ENCODE results near the gene PLOD1.

PLOD1 gene

DNA sequence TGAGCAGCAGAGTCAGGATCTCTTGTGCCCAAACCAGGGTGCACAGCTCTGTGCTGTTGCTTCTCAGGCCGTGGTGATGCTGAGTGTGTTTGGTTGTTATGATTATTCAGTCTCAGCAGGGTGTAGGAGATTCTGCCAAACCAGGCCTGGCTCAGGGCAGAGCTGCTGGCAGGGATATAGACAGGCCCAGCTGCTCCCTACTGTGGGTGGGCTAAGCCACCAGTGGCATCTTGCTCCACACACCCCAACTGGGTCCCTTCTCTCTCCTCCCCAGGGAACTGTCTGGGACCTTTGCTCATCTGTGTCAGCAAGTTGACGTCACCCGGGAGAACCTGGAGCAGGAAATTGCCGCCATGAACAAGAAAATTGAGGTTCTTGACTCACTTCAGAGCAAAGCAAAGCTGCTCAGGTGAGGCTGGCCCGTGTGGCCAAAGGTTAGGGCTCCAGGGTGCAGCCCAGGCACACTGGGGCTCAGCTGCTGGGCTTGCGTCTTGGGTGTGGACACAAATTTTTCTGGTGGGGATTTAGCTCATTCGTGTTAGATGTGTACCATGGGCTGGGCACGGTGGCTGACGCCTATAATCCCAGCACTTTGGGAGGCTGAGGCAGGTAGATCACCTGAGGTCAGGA lies 74.9 kb downstream of the PLOD1 start:
- ATAC-seq (replicated peaks; ENCODE audit: extremely low read depth, poor library complexity, severe bottlenecking) (no peak), DNase-seq (ENCODE audit: low spot score in 2 of 2) (no peak)
- Mint-ChIP-seq H3K9me3 (no peaks in the 10 kb centered on the region), H3K27ac (ENCODE audit: low read depth) (no peak overlapping the region), H3K36me3 (ENCODE audit: insufficient read depth) (peaks cover 48% of the 10 kb centered on the region), H3K4me1 (peaks cover 5% of the 10 kb centered on the region), H3K27me3 (no peaks in the 10 kb centered on the region), H3K4me3 (no peak overlapping the region)

DNA sequence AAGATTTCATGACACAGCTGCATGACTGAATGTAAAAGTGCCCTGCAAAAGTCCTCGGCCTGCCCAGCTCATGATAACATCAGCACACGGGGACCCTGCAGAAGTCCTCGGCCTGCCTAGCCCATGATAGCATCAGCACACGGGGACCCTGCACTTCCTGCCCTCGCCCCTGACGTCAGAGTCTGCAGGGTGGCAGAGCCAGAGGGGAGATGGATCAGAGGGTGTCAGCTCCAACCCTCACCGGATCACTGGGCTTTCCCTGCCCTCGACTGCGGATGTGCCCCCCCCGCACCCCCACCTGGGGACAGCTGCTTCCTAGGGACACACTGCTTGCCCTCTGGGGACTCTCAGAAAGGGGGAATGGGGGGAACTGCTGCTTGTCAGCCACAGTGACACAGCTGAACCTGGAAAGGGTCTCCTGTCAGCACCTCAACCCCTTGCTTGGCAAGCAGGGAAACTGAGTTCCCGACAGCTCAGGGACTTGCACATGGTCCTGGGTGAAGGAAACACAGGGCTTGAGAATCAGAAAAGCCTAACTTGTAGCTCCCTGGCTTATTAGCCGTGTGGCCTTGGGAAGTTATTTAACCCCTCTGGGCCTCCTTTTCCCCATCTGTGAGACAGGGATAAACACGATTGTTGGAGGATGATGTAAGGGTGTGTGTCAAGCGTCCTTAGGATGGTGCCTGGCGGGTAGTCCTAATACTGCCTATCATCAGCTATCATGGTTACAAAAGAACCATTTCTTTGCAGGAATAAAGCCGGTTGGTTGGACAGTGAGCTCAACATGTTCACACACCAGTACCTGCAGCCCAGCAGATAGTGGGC lies 76.4 kb downstream of the PLOD1 start:
- Mint-ChIP-seq H3K27ac (ENCODE audit: low read depth) (no peak overlapping the region), H3K9me3 (no peaks in the 10 kb centered on the region), H3K36me3 (ENCODE audit: insufficient read depth) (peaks cover 38% of the 10 kb centered on the region), H3K27me3 (no peaks in the 10 kb centered on the region), H3K4me1 (peaks cover 5% of the 10 kb centered on the region), H3K4me3 (no peak overlapping the region)
- DNase-seq (ENCODE audit: low spot score in 2 of 2) (no peak), ATAC-seq (replicated peaks; ENCODE audit: extremely low read depth, poor library complexity, severe bottlenecking) (no peak)

DNA sequence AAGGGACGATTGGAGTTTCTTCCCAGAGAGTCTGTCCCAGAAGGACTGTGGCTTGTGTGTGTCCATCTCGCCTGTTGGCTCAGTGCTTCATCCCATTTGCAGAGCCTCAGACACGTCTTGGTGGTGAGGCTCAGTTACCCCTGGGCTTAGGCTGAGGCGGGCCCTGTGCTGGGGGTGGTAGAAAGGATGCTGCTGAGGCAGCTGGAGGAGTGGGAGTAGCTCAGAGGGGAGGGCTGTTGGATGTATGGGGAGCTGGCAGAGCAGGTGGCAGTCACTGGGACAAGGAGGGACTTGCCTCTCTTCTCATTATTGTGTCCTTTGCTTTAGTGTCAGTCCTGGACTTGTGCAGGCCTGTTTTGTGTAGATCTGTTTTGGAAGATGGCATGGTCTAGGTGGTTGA lies 77.5 kb downstream of the PLOD1 start:
- ATAC-seq (replicated peaks; ENCODE audit: extremely low read depth, poor library complexity, severe bottlenecking) (no peak), DNase-seq (ENCODE audit: low spot score in 2 of 2) (no peak)
- Mint-ChIP-seq H3K36me3 (ENCODE audit: insufficient read depth) (peaks cover 28% of the 10 kb centered on the region), H3K27ac (ENCODE audit: low read depth) (peak overlapping the region; percentile 68), H3K9me3 (no peaks in the 10 kb centered on the region), H3K4me1 (peaks cover 5% of the 10 kb centered on the region), H3K4me3 (no peak overlapping the region), H3K27me3 (no peaks in the 10 kb centered on the region)

DNA sequence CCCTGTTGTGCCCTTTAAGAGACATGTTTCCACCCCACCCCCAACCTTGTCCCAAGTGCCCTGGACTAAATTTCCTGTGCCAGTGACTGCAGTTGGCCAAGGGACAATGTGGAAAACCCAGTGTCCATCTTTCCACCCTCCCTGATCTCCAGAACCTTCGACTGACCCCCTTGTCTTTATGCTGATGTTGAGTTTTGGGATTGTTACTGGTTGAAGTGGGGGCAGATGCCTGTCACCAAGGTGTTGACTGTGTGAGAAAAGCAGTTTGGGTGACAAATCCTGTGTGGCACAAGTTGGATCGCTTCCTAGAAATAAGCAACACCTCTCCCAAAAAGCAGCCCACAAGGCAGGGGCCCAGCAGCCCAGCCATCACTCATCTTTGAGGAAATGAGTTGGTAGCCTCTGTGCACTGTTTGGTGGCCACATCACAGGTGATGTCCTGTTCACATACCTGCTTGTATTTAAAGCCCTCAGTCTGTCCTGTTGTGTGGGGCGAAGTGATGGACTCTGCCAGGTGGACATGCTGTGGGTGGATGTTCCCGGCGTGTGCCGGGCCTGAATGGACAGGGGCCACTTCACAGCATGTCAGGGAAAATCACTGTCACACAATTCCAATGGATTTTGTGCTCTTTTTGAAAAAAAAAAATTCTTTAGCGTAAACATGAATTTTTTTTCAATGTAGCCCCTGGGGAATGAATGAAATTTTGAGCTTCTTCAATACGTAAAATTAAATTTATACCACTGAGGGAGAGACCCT lies 78.2 kb downstream of the PLOD1 start:
- Mint-ChIP-seq H3K36me3 (ENCODE audit: insufficient read depth) (peaks cover 23% of the 10 kb centered on the region), H3K27ac (ENCODE audit: low read depth) (no peak overlapping the region), H3K4me3 (no peak overlapping the region)

DNA sequence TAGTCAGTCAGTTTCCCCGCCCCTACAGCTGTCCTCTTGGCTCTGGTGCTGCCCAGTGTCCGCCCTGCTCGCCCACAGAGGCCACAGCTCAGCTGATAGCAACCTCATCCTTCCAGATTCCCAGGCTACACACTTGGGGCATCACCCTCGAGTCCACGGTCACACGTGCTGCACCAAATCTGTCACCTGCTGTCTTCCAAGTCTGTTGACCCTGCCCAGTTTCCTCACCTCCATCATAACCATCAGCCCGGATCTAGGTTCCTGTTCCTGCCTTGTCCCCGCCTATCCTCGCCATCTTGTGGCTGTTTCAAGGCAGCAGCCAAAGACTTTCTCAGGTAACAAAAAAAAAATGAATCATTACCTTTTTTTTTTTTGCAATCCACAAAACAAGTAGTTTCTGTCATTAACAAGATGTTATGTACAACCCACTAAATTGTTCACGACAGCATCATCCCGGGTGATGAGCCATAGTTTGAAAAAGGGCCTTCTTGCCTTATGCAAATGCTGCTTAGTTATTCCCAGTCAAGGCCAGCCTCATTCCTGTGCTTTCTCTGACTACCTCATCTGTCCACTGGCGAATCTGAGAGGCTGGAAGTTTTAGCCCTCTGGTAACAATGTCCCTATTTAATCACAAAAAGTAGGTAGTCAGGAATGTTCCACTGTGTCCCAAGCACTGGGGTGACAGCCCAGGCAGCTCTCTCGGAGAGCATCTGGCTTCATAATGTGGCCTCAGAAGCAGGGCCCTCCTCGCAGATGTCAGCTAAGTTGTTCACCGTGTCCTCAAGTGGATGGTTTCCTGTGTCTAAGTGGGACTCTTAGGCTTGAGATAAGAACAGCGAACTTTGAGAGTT lies 79.8 kb downstream of the PLOD1 start:
- DNase-seq (ENCODE audit: low spot score in 2 of 2) (no peak), ATAC-seq (replicated peaks; ENCODE audit: extremely low read depth, poor library complexity, severe bottlenecking) (no peak)
- no peaks in the 10 kb centered on the region for H3K27me3 Mint-ChIP-seq
- peaks cover 21% of the 10 kb centered on the region for H3K36me3 Mint-ChIP-seq (ENCODE audit: insufficient read depth)
- H3K9me3 Mint-ChIP-seq = no peaks in the 10 kb centered on the region
- H3K4me3 Mint-ChIP-seq = no peak overlapping the region
- H3K27ac Mint-ChIP-seq (ENCODE audit: low read depth) = no peak overlapping the region
- H3K4me1 Mint-ChIP-seq = peaks cover 5% of the 10 kb centered on the region

More for the DNA sequence above, 78.2 kb downstream of the PLOD1 start:
- H3K27me3 Mint-ChIP-seq = no peaks in the 10 kb centered on the region
- H3K9me3 Mint-ChIP-seq = no peaks in the 10 kb centered on the region
- peaks cover 5% of the 10 kb centered on the region for H3K4me1 Mint-ChIP-seq
- DNase-seq (ENCODE audit: low spot score in 2 of 2) (no peak), ATAC-seq (replicated peaks; ENCODE audit: extremely low read depth, poor library complexity, severe bottlenecking) (no peak)

DNA sequence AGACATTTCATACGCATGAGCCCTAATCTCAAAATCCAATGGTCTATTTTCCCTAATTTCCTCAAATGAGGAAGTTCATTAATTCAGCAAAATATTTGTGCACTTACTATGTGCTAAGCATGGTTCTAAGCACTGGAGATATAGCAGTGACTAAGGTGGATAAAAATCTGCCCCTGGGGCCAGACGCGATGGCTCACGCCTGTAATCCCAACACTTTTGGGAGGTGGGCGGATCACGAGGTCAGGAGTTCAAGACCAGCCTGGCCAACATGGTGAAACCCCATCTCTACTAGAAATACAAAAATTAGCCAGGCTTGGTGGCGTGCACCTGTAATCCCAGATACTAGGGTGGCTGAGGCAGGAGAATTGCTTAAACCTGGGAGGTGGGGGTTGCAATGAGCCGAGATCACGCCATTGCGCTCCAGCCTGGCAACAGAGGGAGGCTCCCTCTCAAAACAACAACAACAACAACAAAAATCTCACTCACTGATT lies 80.5 kb downstream of the PLOD1 start:
- no peak for DNase-seq (ENCODE audit: low spot score in 2 of 2)
- Mint-ChIP-seq H3K27ac (ENCODE audit: low read depth) (no peak overlapping the region), H3K4me1 (peaks cover 10% of the 10 kb centered on the region), H3K4me3 (no peak overlapping the region), H3K36me3 (ENCODE audit: insufficient read depth) (peaks cover 16% of the 10 kb centered on the region), H3K9me3 (no peaks in the 10 kb centered on the region), H3K27me3 (no peaks in the 10 kb centered on the region)
- ATAC-seq (replicated peaks; ENCODE audit: extremely low read depth, poor library complexity, severe bottlenecking) = no peak

DNA sequence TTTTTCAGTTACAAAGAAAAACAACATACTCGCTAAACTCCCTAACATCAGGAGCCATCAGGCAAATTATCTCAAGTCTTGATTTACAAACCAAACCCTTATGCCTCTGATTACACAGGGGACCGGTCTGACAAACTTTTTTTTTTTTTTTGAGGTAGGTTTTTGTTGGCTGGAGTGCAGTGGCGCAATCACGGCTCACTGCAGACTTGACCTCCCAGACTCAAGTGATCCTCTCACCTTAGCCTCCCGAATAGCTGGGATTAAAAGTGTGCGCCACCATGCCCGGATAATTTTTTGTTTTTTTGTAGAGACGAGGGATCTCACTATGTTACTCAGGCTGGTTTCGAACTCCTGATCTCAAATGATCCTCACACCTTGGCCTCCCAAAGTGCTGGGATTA lies 81.0 kb downstream of the PLOD1 start:
- H3K9me3 Mint-ChIP-seq = no peaks in the 10 kb centered on the region
- no peaks in the 10 kb centered on the region for H3K27me3 Mint-ChIP-seq
- no peak for ATAC-seq (replicated peaks; ENCODE audit: extremely low read depth, poor library complexity, severe bottlenecking)
- peaks cover 13% of the 10 kb centered on the region for H3K4me1 Mint-ChIP-seq
- H3K27ac Mint-ChIP-seq (ENCODE audit: low read depth) = no peak overlapping the region
- H3K36me3 Mint-ChIP-seq (ENCODE audit: insufficient read depth) = peaks cover 12% of the 10 kb centered on the region
- no peak overlapping the region for H3K4me3 Mint-ChIP-seq
- DNase-seq (ENCODE audit: low spot score in 2 of 2) = no peak

DNA sequence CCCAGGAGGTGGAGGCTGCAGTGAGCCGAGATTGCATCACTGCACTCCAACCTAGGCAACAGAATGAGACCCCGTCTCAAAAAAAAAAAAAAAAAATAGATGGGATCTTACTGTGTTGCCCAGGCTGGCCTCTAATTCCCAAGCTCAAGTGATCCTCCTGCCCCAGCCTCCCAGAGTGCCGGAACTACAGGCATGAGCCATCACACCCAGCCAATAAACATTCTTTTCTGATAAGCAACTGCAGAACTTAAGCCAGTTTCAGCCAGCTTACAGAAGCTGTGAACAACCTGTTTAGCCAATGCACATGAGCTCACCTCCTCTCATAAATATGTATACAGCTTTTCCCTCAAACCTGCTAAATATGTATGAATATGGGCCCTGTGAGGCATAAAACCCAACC lies 81.7 kb downstream of the PLOD1 start:
- H3K27me3 Mint-ChIP-seq = no peaks in the 10 kb centered on the region
- no peak for ATAC-seq (replicated peaks; ENCODE audit: extremely low read depth, poor library complexity, severe bottlenecking)
- H3K4me3 Mint-ChIP-seq = no peak overlapping the region
- no peak overlapping the region for H3K27ac Mint-ChIP-seq (ENCODE audit: low read depth)
- H3K4me1 Mint-ChIP-seq = peaks cover 13% of the 10 kb centered on the region
- peaks cover 8% of the 10 kb centered on the region for H3K36me3 Mint-ChIP-seq (ENCODE audit: insufficient read depth)
- no peaks in the 10 kb centered on the region for H3K9me3 Mint-ChIP-seq
- no peak for DNase-seq (ENCODE audit: low spot score in 2 of 2)

DNA sequence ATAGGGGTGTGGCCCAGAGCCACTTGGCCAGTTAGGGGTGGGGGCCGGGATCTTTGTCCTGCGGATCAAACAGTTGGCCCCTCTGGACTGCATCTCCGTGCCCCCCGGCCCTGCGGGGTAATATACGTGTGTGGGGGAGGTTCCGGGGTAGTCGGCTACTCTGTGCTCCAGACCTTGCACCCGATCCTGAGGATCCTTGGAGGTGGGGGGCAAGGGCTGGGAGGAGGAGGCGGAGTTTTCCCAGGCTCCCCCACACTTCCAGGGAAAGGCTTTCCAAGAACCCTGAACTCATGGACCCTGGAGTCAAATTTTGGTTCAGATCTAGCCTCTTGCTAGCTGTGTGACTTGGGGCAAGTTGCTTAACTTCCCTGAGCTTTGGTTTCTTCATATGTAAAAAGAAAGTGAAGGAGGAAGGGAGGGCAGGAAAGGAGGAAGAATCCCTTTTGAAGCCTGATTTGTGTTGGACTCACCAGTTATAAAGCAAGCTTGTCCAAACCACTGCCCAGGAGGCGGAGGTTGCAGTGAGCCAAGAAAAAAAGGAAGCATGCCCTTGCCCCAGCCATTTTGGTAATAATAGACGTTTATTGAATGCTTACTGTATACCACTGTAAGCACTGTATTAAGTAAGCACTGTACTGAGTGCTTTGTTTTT lies 85.5 kb downstream of the PLOD1 start:
- ATAC-seq (replicated peaks; ENCODE audit: extremely low read depth, poor library complexity, severe bottlenecking) (no peak), DNase-seq (ENCODE audit: low spot score in 2 of 2) (no peak)
- H3K36me3 Mint-ChIP-seq (ENCODE audit: insufficient read depth) = peaks cover 18% of the 10 kb centered on the region
- H3K4me3 Mint-ChIP-seq = peak overlapping the region; percentile 78
- H3K27me3 Mint-ChIP-seq = no peaks in the 10 kb centered on the region
- peak overlapping the region; percentile 82 for H3K27ac Mint-ChIP-seq (ENCODE audit: low read depth)
- no peaks in the 10 kb centered on the region for H3K9me3 Mint-ChIP-seq
- H3K4me1 Mint-ChIP-seq = peaks cover 13% of the 10 kb centered on the region

DNA sequence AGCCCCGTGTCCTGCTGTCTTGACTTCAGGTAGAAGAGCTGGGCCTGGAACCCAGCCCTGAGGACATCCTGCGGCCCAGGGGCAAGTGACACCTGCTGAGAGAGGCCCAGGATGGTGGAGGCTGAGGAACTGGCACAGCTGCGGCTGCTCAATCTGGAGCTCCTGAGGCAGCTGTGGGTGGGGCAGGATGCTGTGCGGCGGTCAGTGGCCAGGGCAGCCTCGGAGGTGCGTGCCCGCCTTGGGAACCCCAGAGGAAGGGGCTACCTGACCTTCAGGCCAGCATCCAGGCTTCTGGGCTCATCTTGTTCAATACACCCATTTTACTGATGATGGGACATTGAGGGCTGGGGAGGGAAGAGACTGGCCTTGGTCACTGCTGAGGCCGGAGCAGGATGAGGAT lies 87.1 kb downstream of the PLOD1 start:
- H3K4me3 Mint-ChIP-seq = no peak overlapping the region
- no peaks in the 10 kb centered on the region for H3K27me3 Mint-ChIP-seq
- no peaks in the 10 kb centered on the region for H3K9me3 Mint-ChIP-seq
- H3K4me1 Mint-ChIP-seq = peaks cover 17% of the 10 kb centered on the region
- DNase-seq (ENCODE audit: low spot score in 2 of 2) (no peak), ATAC-seq (replicated peaks; ENCODE audit: extremely low read depth, poor library complexity, severe bottlenecking) (no peak)
- H3K27ac Mint-ChIP-seq (ENCODE audit: low read depth) = no peak overlapping the region
- peaks cover 23% of the 10 kb centered on the region for H3K36me3 Mint-ChIP-seq (ENCODE audit: insufficient read depth)

DNA sequence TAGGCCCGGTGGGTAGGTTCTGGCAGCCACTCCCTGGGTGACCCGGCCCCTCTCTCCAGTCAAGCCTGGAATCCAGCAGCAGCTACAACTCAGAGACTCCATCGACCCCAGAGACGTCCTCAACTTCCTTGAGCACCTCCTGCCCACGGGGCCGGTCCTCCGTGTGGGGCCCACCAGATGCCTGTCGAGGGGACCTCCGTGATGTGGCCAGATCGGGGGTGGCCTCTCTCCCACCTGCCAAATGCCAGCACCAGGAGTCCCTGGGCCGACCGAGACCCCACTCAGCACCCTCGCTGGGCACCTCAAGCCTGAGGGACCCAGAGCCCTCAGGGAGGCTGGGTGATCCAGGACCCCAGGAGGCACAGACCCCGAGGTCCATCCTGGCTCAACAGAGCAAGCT lies 87.5 kb downstream of the PLOD1 start:
- DNase-seq (ENCODE audit: low spot score in 2 of 2) = no peak
- no peak for ATAC-seq (replicated peaks; ENCODE audit: extremely low read depth, poor library complexity, severe bottlenecking)
- H3K27ac Mint-ChIP-seq (ENCODE audit: low read depth) = no peak overlapping the region
- H3K9me3 Mint-ChIP-seq = no peaks in the 10 kb centered on the region
- H3K4me3 Mint-ChIP-seq = no peak overlapping the region
- peaks cover 23% of the 10 kb centered on the region for H3K36me3 Mint-ChIP-seq (ENCODE audit: insufficient read depth)
- H3K27me3 Mint-ChIP-seq = no peaks in the 10 kb centered on the region
- H3K4me1 Mint-ChIP-seq = peaks cover 19% of the 10 kb centered on the region
